Activated B cell treated with CpG ODN at 0.5 μM for 24 hours (primary cell): ENCODE data around the gene PAK4. TPM values are rescaled to one million over a fixed set of nuclear protein-coding genes. Genes with fewer than 3 reads are reported as not detected.
"Not testable (repeated sequence)": the region's sequence is repeated elsewhere in the genome, so short reads cannot be mapped to it uniquely, and the experiment has no call there.

Source experiments
- ATAC-seq: fragments of 200-7000 bp; cut with Tn5 transposase; one replicate; pipeline ENCODE4 v1.10.0; 2021; ENCODE audit warnings: low read depth, mild to moderate bottlenecking, moderate library complexity
- CTCF ChIA-PET: fragments of 350-600 bp; sonication (Branson Sonifier 250); formaldehyde crosslinking; loops from one replicate; lab custom pipeline; 2021; ENCODE audit warnings: antibody characterized with exemption; lab: Charles Lee
- POLR2A ChIA-PET: fragments of 350-600 bp; sonication (Branson Sonifier 250); formaldehyde crosslinking; loops from one replicate; lab custom pipeline; 2021; ENCODE audit warnings: antibody characterized with exemption; lab: Charles Lee
- DNase-seq: peaks from one replicate; pipeline ENCODE4 v3.0.0; 2022
- H3K27ac Mint-ChIP-seq: one replicate; pipeline ENCODE4 v1.8.0; 2020; ENCODE audit warnings: mixed read lengths
- H3K27me3 Mint-ChIP-seq: one replicate; pipeline ENCODE4 v1.8.0; 2021; ENCODE audit warnings: mixed read lengths
- H3K36me3 Mint-ChIP-seq: one replicate; pipeline ENCODE4 v1.8.0; 2021; ENCODE audit warnings: low read depth, mixed read lengths
- H3K4me1 Mint-ChIP-seq: one replicate; pipeline ENCODE4 v1.8.0; 2021; ENCODE audit warnings: mixed read lengths
- H3K4me3 Mint-ChIP-seq: one replicate; pipeline ENCODE4 v1.8.0; 2020; ENCODE audit warnings: mild to moderate bottlenecking, mixed read lengths
- H3K9me3 Mint-ChIP-seq: one replicate; pipeline ENCODE4 v1.8.0; 2020; ENCODE audit warnings: mixed read lengths
- intact Hi-C: fragments of 100-400 bp; cut with micrococcal nuclease; formaldehyde crosslinking; loops from one replicate; pipeline ENCODE4 v1.15.1; 2024
- total RNA-seq: library from RNA; stranded (reverse); gene quantifications from 2 replicates; pipeline ENCODE4 v1.2.3, GENCODE V29; 2022
- TF ChIP-seq, protein P1 (sequence below): fragments of 200-600 bp; IDR thresholded peaks from one replicate; pipeline ENCODE4 v1.8.0; 2022; ENCODE audit warnings: antibody characterized with exemption, mild to moderate bottlenecking

PAK4 gene
- total RNA-seq, 1 donor from 2014 or later, result 14.2 TPM

DNA sequence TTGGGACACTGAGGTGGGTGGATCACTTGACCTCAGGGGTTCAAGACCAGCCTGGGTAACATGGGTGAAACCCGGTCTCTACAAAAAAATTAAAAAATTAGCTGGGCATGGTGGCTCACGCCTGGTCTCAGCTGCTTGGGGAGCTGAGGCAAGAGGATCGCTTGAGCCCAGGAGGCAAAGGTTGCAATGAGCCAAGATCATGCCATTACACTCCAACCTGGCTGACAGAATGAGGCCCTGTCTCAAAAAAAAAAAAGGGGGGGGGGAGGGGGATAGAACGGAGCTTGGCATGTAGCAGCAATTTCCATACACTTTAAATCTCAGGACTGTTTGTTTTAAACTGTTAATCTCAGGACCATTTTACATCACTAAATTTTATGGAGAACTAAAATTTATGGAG, 39.2 kb upstream of the PAK4 start:
- no peak for DNase-seq
- Mint-ChIP-seq H3K4me1 (peaks cover 7% of the 10 kb centered on the region), H3K36me3 (no peaks in the 10 kb centered on the region), H3K4me3 (no peak overlapping the region), H3K9me3 (no peaks in the 10 kb centered on the region), H3K27ac (no peak overlapping the region), H3K27me3 (peaks cover 31% of the 10 kb centered on the region)
- ATAC-seq, result no peak
- CTCF ChIA-PET, result no interaction called here
- TF ChIP-seq, protein P1, sequence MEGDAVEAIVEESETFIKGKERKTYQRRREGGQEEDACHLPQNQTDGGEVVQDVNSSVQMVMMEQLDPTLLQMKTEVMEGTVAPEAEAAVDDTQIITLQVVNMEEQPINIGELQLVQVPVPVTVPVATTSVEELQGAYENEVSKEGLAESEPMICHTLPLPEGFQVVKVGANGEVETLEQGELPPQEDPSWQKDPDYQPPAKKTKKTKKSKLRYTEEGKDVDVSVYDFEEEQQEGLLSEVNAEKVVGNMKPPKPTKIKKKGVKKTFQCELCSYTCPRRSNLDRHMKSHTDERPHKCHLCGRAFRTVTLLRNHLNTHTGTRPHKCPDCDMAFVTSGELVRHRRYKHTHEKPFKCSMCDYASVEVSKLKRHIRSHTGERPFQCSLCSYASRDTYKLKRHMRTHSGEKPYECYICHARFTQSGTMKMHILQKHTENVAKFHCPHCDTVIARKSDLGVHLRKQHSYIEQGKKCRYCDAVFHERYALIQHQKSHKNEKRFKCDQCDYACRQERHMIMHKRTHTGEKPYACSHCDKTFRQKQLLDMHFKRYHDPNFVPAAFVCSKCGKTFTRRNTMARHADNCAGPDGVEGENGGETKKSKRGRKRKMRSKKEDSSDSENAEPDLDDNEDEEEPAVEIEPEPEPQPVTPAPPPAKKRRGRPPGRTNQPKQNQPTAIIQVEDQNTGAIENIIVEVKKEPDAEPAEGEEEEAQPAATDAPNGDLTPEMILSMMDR, result no peak
- POLR2A ChIA-PET, result no interaction called here
- intact Hi-C loops, result no loop called here

DNA sequence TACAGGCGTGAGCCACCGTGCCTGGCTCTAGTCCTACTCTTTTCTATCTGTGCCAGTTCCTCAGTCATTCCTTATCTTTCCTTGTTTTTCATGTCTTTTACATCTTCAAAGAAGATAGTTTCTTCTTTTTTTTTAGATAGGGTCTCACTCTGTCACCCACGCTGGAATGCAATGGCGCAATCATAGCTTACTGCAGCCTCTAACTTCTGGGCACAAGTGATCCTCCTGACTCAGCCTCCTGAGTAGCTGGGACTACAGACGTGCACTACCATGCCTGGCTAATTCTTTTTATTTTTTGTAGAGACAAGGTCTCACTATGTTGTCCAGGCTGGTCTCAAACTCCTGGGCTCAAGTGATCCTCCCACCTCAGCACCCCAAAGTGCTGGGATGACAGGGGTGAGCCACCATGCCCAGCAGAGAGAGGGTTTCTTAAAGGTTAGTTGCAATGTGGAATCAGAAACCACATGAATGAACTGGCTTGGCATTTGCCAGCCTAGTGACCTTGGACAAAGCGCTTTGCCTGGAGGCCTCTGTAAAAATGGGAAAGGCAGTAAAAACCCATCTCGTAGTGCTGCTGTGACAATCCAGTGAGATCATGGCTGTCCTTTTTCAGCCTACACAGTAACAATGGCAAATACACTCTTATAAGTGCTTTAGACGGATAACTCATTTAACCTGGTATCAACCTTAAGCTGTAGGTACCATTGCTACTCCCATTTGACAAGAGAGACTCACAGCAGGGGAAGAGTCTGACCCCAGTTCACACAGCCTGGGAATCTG, 37.5 kb upstream of the PAK4 start:
- no peak for DNase-seq
- POLR2A ChIA-PET, result interaction anchor here (0.6 kb wide), 1 partner anchor 245 kb away, joined by 3 read pairs; no protein-coding TSS in a partner anchor
- CTCF ChIA-PET, result no interaction called here

DNA sequence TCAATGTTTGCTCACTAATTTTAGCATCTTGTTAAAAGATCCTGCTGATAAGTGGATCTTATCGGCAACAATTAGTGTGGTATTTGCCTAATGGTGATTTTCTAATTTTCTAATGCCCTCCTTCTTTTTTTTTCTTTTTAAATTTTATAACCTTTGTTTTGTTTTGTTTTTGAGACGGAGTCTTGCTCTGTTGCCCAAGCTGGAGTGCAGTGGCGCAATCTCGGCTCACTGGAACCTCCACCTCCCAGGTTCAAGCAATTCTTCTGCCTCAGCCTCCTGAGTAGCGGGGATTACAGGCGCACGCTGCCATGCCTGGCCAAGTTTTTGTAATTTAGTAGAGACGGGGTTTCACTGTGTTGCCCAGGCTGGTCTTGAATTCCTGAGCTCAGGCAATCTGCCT, 35.6 kb upstream of the PAK4 start:
- peaks cover 23% of the 10 kb centered on the region for H3K27me3 Mint-ChIP-seq
- H3K9me3 Mint-ChIP-seq, H3K4me1 Mint-ChIP-seq, ATAC-seq, H3K36me3 Mint-ChIP-seq, CTCF ChIA-PET, intact Hi-C loops, DNase-seq, H3K4me3 Mint-ChIP-seq, POLR2A ChIA-PET, H3K27ac Mint-ChIP-seq: not testable (repeated sequence)

More for the DNA sequence above, 37.5 kb upstream of the PAK4 start:
- no peak for ATAC-seq
- Mint-ChIP-seq H3K4me3 (no peak overlapping the region), H3K4me1 (peaks cover 7% of the 10 kb centered on the region), H3K27ac (no peak overlapping the region), H3K36me3 (no peaks in the 10 kb centered on the region), H3K9me3 (no peaks in the 10 kb centered on the region), H3K27me3 (peaks cover 21% of the 10 kb centered on the region)
- intact Hi-C loops, result no loop called here
- TF ChIP-seq, protein P1, result no peak

DNA sequence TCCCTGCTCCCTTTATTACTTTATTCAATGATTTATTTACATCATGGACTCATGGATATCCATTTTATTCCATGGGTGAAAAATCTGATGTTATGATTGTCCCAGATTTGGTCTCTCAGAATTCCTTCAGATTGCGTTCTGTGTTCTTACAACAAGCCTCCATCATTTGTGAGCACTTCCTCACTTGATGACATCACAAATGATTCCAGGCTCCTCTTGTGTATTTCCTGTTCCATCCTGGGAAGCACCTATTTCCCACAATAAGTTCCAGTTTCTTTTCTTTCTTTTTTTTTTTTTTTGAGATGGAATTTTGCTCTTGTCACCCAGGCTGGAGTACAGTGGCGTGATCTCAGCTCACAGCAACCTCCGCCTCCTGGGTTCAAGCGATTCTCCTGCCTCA, 34.7 kb upstream of the PAK4 start:
- H3K27ac Mint-ChIP-seq, result no peak overlapping the region
- POLR2A ChIA-PET, result interaction anchor here (0.6 kb wide), 1 partner anchor 1437 kb away, joined by 4 read pairs; no protein-coding TSS in a partner anchor

DNA sequence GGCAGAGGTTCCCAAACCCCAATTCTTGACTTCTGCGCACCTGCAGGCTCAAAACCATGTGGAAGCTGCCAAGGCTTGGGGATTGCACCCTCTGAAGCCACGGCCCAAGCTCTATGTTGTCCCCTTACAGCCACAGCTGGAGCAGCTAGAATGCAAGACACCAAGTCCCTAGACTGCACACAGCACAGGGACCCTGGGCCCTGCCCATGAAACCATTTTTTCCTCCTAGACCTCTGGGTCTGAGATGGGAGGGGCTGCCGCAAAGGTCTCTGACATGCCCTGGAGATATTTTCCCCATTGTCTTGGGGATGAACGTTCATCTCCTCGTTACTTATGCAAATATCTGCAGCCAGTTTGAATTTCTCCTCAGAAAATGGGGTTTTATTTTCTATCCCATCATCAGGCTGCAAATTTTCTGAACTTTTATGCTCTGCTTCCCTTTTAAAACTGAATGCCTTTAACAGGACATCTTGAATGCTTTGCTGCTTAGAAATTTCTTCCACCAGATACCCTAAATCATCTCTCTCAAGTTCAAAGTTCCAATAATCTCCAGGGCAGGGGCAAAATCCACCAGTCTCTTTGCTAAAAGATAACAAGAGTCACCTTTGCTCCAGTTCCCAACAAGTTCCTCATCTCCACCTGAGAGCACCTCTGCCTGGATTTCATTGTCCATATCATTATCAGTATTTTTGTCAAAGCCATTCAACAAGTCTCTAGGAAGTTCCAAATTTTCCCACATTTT, 29.6 kb upstream of the PAK4 start:
- H3K4me1 Mint-ChIP-seq, intact Hi-C loops, H3K36me3 Mint-ChIP-seq, H3K27ac Mint-ChIP-seq, DNase-seq, ATAC-seq, CTCF ChIA-PET, H3K4me3 Mint-ChIP-seq, H3K9me3 Mint-ChIP-seq, POLR2A ChIA-PET: not testable (repeated sequence)
- H3K27me3 Mint-ChIP-seq, result peaks cover 44% of the 10 kb centered on the region

More for the DNA sequence above, 34.7 kb upstream of the PAK4 start:
- intact Hi-C loops, result no loop called here
- Mint-ChIP-seq H3K36me3 (no peaks in the 10 kb centered on the region), H3K27me3 (peaks cover 19% of the 10 kb centered on the region), H3K4me3 (no peak overlapping the region), H3K4me1 (no peaks in the 10 kb centered on the region), H3K9me3 (no peaks in the 10 kb centered on the region)
- DNase-seq (no peak), ATAC-seq (no peak)
- CTCF ChIA-PET, result no interaction called here
- TF ChIP-seq, protein P1, result no peak

DNA sequence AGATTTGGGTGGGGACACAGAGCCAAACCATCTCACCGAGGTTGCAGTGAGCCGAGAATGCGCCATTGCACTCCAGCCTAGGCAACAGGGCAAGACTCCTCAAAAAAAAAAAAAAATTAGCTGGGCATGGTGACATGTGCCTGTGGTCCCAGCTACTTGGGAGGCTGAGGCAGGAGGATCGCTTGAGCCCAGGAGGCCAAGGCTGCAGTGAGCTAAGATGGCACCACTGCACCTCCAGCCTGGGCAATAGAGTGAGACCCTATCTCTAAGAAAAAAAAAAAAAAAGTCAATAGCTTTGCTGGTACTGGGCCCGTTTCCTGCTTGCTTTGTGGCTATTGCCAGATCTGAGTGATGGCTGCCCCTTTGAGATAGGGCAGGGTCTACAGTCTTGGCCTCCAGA, 28.3 kb upstream of the PAK4 start:
- H3K27me3 Mint-ChIP-seq, result peaks cover 44% of the 10 kb centered on the region
- ChIA-PET POLR2A (no interaction called here), CTCF (no interaction called here)
- ATAC-seq, result no peak
- no peaks in the 10 kb centered on the region for H3K4me1 Mint-ChIP-seq
- intact Hi-C loops, result no loop called here
- H3K36me3 Mint-ChIP-seq, result no peaks in the 10 kb centered on the region
- no peaks in the 10 kb centered on the region for H3K9me3 Mint-ChIP-seq
- H3K27ac Mint-ChIP-seq, result no peak overlapping the region
- no peak for DNase-seq
- TF ChIP-seq, protein P1, result no peak
- no peak overlapping the region for H3K4me3 Mint-ChIP-seq
